HEK293 (cell line): ENCODE data around the gene NUP85.

Experiments used
- ATF2 ChIP-seq: fragments of 450-650 bp; formaldehyde crosslinking; IDR thresholded peaks from 2 replicates; pipeline ENCODE4 v1.5.1; 2016; ENCODE audit warnings: missing biosample characterization, missing genetic modification characterization, low read depth
- HOXD13 ChIP-seq: sonication (generic); formaldehyde crosslinking; IDR thresholded peaks from 2 replicates; pipeline ENCODE4 v1.8.0; 2022; ENCODE audit warnings: missing genetic modification reagents, borderline replicate concordance
- OSR2 ChIP-seq: fragments of 450-650 bp; formaldehyde crosslinking; IDR thresholded peaks from 2 replicates; pipeline ENCODE4 v1.5.1; 2016; ENCODE audit warnings: missing biosample characterization, missing genetic modification characterization
- ZBTB1 ChIP-seq: fragments of 450-650 bp; formaldehyde crosslinking; IDR thresholded peaks from 2 replicates; pipeline ENCODE4 v1.5.1; 2016; ENCODE audit warnings: missing biosample characterization, missing genetic modification characterization
- ZBTB20 ChIP-seq: fragments of 450-650 bp; formaldehyde crosslinking; IDR thresholded peaks from 2 replicates; pipeline ENCODE4 v1.5.1; 2016; ENCODE audit warnings: missing biosample characterization, missing genetic modification characterization
- ZBTB8A ChIP-seq: fragments of 450-650 bp; formaldehyde crosslinking; IDR thresholded peaks from 2 replicates; pipeline ENCODE4 v1.5.1; 2016; ENCODE audit warnings: missing biosample characterization, missing genetic modification characterization
- ZFP69B ChIP-seq: fragments of 450-650 bp; formaldehyde crosslinking; IDR thresholded peaks from 2 replicates; pipeline ENCODE4 v1.5.1; 2016; ENCODE audit warnings: missing biosample characterization, missing genetic modification characterization
- ZNF121 ChIP-seq: fragments of 450-650 bp; formaldehyde crosslinking; IDR thresholded peaks from 2 replicates; pipeline ENCODE4 v1.5.1; 2016; ENCODE audit warnings: missing biosample characterization, missing genetic modification characterization
- ZNF132 ChIP-seq: fragments of 450-650 bp; formaldehyde crosslinking; IDR thresholded peaks from 2 replicates; pipeline ENCODE4 v1.5.1; 2017; ENCODE audit warnings: missing biosample characterization, missing genetic modification characterization, borderline replicate concordance
- ZNF157 ChIP-seq: fragments of 450-650 bp; formaldehyde crosslinking; IDR thresholded peaks from 2 replicates; pipeline ENCODE4 v1.5.1; 2016; ENCODE audit warnings: missing biosample characterization, missing genetic modification characterization
- ZNF2 ChIP-seq: fragments of 450-650 bp; formaldehyde crosslinking; IDR thresholded peaks from 2 replicates; pipeline ENCODE4 v1.5.1; 2016; ENCODE audit warnings: missing biosample characterization, missing genetic modification characterization
- ZNF248 ChIP-seq: fragments of 450-650 bp; formaldehyde crosslinking; IDR thresholded peaks from 2 replicates; pipeline ENCODE4 v1.5.1; 2017; ENCODE audit warnings: missing biosample characterization, missing genetic modification characterization
- ZNF274 ChIP-seq, 2 experiments: fragments of 200-500 bp in 1 of 2; fragments of 450-650 bp in 1 of 2; sonication (Bioruptor generic) in 1 of 2; formaldehyde crosslinking in 1 of 2; IDR thresholded peaks; 2 replicates each; pipeline versions ENCODE4 v1.5.1 to v1.6.1; 2014 to 2016; ENCODE audit warnings: borderline replicate concordance in 1 of 2, inconsistent platforms in 1 of 2, low read length in 1 of 2, missing biosample characterization in 1 of 2, missing genetic modification characterization in 1 of 2
- ZNF302 ChIP-seq: fragments of 450-650 bp; formaldehyde crosslinking; IDR thresholded peaks from 2 replicates; pipeline ENCODE4 v1.5.1; 2016; ENCODE audit warnings: missing biosample characterization, missing genetic modification characterization, low read depth
- ZNF311 ChIP-seq: fragments of 450-650 bp; formaldehyde crosslinking; IDR thresholded peaks from 2 replicates; pipeline ENCODE4 v1.5.1; 2017; ENCODE audit warnings: missing biosample characterization, missing genetic modification characterization, borderline replicate concordance
- ZNF354C ChIP-seq: fragments of 450-650 bp; formaldehyde crosslinking; IDR thresholded peaks from 2 replicates; pipeline ENCODE4 v1.5.1; 2016; ENCODE audit warnings: missing biosample characterization, missing genetic modification characterization, low read depth, borderline replicate concordance
- ZNF501 ChIP-seq: fragments of 450-650 bp; formaldehyde crosslinking; IDR thresholded peaks from 2 replicates; pipeline ENCODE4 v1.5.1; 2016; ENCODE audit warnings: missing biosample characterization, missing genetic modification characterization
- ZNF558 ChIP-seq: fragments of 450-650 bp; formaldehyde crosslinking; IDR thresholded peaks from 2 replicates; pipeline ENCODE4 v1.5.1; 2016; ENCODE audit warnings: missing biosample characterization, missing genetic modification characterization
- ZNF561 ChIP-seq: fragments of 450-650 bp; IDR thresholded peaks from 2 replicates; pipeline ENCODE4 v1.5.1; 2018; ENCODE audit warnings: missing biosample characterization, missing genetic modification characterization, borderline replicate concordance
- ZNF610 ChIP-seq: fragments of 450-650 bp; formaldehyde crosslinking; IDR thresholded peaks from 2 replicates; pipeline ENCODE4 v1.5.1; 2016; ENCODE audit warnings: missing biosample characterization, missing genetic modification characterization, borderline replicate concordance
- ZNF623 ChIP-seq: fragments of 450-650 bp; formaldehyde crosslinking; IDR thresholded peaks from 2 replicates; pipeline ENCODE4 v1.5.1; 2016; ENCODE audit warnings: missing biosample characterization, missing genetic modification characterization
- ZNF629 ChIP-seq: fragments of 450-650 bp; formaldehyde crosslinking; IDR thresholded peaks from 2 replicates; pipeline ENCODE4 v1.5.1; 2017; ENCODE audit warnings: missing biosample characterization, missing genetic modification characterization
- ZNF654 ChIP-seq: fragments of 450-650 bp; formaldehyde crosslinking; IDR thresholded peaks from 2 replicates; pipeline ENCODE4 v1.5.1; 2016; ENCODE audit warnings: low read depth, missing biosample characterization, missing genetic modification characterization
- ZNF768 ChIP-seq: fragments of 450-650 bp; formaldehyde crosslinking; IDR thresholded peaks from 2 replicates; pipeline ENCODE4 v1.5.1; 2018; ENCODE audit warnings: missing biosample characterization, mild to moderate bottlenecking, missing genetic modification characterization
- ZNF777 ChIP-seq: fragments of 450-650 bp; formaldehyde crosslinking; IDR thresholded peaks from 2 replicates; pipeline ENCODE4 v1.5.1; 2017; ENCODE audit warnings: missing biosample characterization, missing genetic modification characterization, borderline replicate concordance
- TF ChIP-seq, protein P1 (sequence below): fragments of 450-650 bp; IDR thresholded peaks from 2 replicates; pipeline ENCODE4 v1.5.1; 2018; ENCODE audit warnings: missing biosample characterization, missing genetic modification characterization
- TF ChIP-seq, protein P2 (sequence below): fragments of 450-650 bp; formaldehyde crosslinking; IDR thresholded peaks from 2 replicates; pipeline ENCODE4 v1.5.0; 2017; ENCODE audit warnings: missing biosample characterization, missing genetic modification characterization, borderline replicate concordance
- TF ChIP-seq, protein P3 (sequence below): fragments of 450-650 bp; formaldehyde crosslinking; IDR thresholded peaks from 2 replicates; pipeline ENCODE4 v1.5.1; 2017; ENCODE audit warnings: missing biosample characterization, mild to moderate bottlenecking, missing genetic modification characterization, moderate library complexity
- TF ChIP-seq, protein P4 (sequence below): fragments of 450-650 bp; formaldehyde crosslinking; IDR thresholded peaks from 2 replicates; pipeline ENCODE4 v1.5.1; 2016; ENCODE audit warnings: missing biosample characterization, missing genetic modification characterization
- TF ChIP-seq, protein P5 (sequence below): fragments of 450-650 bp; formaldehyde crosslinking; IDR thresholded peaks from 2 replicates; pipeline ENCODE4 v1.5.1; 2016; ENCODE audit warnings: missing biosample characterization, missing genetic modification characterization

Gene NUP85

DNA sequence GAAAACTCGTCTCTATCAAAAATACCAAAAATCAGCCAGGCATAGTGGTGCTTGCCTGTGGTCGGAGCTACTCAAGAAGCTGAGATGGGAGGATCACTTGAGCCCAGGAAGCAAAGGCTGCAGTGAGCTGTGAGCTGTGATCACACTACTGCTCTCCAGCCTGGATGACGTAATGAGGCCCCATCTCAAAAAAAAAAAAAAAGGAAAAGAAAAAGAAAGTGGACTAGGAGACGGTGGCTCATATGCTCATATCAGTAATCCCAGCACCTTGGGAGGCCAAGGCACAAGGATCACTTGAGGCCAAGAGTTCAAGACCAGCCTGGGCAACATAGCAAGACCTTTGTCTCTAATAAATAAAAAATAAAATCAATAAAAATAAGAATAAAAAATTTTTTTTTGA is 13.9 kb upstream of the NUP85 start (continued):
- TF ChIP-seq, protein P1, sequence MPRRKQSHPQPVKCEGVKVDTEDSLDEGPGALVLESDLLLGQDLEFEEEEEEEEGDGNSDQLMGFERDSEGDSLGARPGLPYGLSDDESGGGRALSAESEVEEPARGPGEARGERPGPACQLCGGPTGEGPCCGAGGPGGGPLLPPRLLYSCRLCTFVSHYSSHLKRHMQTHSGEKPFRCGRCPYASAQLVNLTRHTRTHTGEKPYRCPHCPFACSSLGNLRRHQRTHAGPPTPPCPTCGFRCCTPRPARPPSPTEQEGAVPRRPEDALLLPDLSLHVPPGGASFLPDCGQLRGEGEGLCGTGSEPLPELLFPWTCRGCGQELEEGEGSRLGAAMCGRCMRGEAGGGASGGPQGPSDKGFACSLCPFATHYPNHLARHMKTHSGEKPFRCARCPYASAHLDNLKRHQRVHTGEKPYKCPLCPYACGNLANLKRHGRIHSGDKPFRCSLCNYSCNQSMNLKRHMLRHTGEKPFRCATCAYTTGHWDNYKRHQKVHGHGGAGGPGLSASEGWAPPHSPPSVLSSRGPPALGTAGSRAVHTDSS (tag by site-specific recombination), result no peak
- TF ChIP-seq ZNF302 (no peak), ZNF121 (tag by site-specific recombination) (no peak), ZNF157 (tag by site-specific recombination) (no peak), ZNF558 (tag by site-specific recombination) (no peak), ZFP69B (tag by site-specific recombination) (0 out of 2 replicates have a peak, but pooled peaks have one; percentile 49), ZNF561 (tag by site-specific recombination) (no peak), ZNF768 (tag by site-specific recombination) (no peak), OSR2 (tag by site-specific recombination) (peak; percentile 88), ZNF132 (tag by site-specific recombination) (no peak), ZNF623 (no peak), ZBTB8A (tag by site-specific recombination) (0 out of 2 replicates have a peak, but pooled peaks have one; percentile 20), HOXD13 (no peak), ZNF629 (peak; percentile 63), ZNF274 (IDR thresholded peaks at IDR 0.05; ENCODE audit: low read length) (no peak), ZNF274 (tag by site-specific recombination; IDR thresholded peaks at IDR 0.05; ENCODE audit: borderline replicate concordance) (no peak), ZNF501 (tag by site-specific recombination) (no peak), ATF2 (tag by site-specific recombination) (peak; percentile 87), ZBTB1 (no peak), ZNF354C (tag by site-specific recombination) (no peak), ZNF610 (tag by site-specific recombination) (no peak), ZNF248 (tag by site-specific recombination) (no peak), ZNF777 (tag by site-specific recombination) (no peak), ZBTB20 (tag by site-specific recombination) (no peak), ZNF311 (tag by site-specific recombination) (no peak), ZNF2 (tag by site-specific recombination) (no peak), ZNF654 (tag by site-specific recombination) (no peak)
- TF ChIP-seq, protein P2, sequence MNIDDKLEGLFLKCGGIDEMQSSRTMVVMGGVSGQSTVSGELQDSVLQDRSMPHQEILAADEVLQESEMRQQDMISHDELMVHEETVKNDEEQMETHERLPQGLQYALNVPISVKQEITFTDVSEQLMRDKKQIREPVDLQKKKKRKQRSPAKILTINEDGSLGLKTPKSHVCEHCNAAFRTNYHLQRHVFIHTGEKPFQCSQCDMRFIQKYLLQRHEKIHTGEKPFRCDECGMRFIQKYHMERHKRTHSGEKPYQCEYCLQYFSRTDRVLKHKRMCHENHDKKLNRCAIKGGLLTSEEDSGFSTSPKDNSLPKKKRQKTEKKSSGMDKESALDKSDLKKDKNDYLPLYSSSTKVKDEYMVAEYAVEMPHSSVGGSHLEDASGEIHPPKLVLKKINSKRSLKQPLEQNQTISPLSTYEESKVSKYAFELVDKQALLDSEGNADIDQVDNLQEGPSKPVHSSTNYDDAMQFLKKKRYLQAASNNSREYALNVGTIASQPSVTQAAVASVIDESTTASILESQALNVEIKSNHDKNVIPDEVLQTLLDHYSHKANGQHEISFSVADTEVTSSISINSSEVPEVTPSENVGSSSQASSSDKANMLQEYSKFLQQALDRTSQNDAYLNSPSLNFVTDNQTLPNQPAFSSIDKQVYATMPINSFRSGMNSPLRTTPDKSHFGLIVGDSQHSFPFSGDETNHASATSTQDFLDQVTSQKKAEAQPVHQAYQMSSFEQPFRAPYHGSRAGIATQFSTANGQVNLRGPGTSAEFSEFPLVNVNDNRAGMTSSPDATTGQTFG (tag by site-specific recombination), result no peak
- TF ChIP-seq, protein P3, sequence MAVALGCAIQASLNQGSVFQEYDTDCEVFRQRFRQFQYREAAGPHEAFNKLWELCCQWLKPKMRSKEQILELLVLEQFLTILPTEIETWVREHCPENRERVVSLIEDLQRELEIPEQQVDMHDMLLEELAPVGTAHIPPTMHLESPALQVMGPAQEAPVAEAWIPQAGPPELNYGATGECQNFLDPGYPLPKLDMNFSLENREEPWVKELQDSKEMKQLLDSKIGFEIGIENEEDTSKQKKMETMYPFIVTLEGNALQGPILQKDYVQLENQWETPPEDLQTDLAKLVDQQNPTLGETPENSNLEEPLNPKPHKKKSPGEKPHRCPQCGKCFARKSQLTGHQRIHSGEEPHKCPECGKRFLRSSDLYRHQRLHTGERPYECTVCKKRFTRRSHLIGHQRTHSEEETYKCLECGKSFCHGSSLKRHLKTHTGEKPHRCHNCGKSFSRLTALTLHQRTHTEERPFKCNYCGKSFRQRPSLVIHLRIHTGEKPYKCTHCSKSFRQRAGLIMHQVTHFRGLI, result no peak
- TF ChIP-seq, protein P4, sequence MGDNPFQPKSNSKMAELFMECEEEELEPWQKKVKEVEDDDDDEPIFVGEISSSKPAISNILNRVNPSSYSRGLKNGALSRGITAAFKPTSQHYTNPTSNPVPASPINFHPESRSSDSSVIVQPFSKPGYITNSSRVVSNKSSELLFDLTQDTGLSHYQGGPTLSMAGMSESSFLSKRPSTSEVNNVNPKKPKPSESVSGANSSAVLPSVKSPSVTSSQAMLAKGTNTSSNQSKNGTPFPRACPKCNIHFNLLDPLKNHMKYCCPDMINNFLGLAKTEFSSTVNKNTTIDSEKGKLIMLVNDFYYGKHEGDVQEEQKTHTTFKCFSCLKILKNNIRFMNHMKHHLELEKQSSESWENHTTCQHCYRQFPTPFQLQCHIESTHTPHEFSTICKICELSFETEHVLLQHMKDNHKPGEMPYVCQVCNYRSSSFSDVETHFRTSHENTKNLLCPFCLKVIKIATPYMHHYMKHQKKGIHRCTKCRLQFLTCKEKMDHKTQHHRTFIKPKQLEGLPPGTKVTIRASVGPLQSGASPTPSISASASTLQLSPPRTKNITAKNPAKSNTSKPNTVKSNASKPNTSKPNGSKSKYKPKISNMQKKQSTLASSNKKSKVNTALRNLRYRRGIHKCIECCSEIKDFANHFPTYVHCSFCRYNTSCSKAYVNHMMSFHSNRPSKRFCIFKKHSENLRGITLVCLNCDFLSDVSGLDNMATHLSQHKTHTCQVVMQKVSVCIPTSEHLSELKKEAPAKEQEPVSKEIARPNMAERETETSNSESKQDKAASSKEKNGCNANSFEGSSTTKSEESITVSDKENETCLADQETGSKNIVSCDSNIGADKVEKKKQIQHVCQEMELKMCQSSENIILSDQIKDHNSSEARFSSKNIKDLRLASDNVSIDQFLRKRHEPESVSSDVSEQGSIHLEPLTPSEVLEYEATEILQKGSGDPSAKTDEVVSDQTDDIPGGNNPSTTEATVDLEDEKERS (tag by site-specific recombination), result no peak
- TF ChIP-seq, protein P5, sequence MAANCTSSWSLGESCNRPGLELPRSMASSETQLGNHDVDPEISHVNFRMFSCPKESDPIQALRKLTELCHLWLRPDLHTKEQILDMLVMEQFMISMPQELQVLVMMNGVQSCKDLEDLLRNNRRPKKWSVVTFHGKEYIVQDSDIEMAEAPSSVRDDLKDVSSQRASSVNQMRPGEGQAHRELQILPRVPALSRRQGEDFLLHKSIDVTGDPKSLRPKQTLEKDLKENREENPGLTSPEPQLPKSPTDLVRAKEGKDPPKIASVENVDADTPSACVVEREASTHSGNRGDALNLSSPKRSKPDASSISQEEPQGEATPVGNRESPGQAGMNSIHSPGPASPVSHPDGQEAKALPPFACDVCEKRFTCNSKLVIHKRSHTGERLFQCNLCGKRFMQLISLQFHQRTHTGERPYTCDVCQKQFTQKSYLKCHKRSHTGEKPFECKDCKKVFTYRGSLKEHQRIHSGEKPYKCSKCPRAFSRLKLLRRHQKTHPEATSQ (tag by site-specific recombination), result no peak
